Peyer's patch (tissue), 4 donors: Measurements from ENCODE around the gene IRAK4.

Experiments
- CTCF ChIP-seq, 6 experiments: fragments of 450-650 bp in 4 of 6; fragments of 200-600 bp in 2 of 6; sonication (generic) in 1 of 6; IDR thresholded peaks; one replicate each; pipeline ENCODE4 v1.5.1; 2017 to 2019; ENCODE audit warnings: antibody characterized with exemption in 6 of 6, mild to moderate bottlenecking in 3 of 6, moderate library complexity in 1 of 6
- POLR2A ChIP-seq, 2 donors: fragments of 450-650 bp; IDR thresholded peaks; one replicate each; pipeline ENCODE4 v1.5.1; 2017; ENCODE audit warnings: antibody characterized with exemption in 2 of 2, mild to moderate bottlenecking in 2 of 2, moderate library complexity in 2 of 2

- no peak for TF ChIP-seq POLR2A (IDR thresholded peaks at IDR 0.05)
- TF ChIP-seq CTCF (IDR thresholded peaks at IDR 0.05): no peak
Observed at GRCh38 chr12:43711348-43711747, 47.4 kb upstream of the IRAK4 start.
